HG02852 (cell line): ENCODE results near the gene CCDC171.
"Not testable (repeated sequence)": the region's sequence is repeated elsewhere in the genome, so short reads cannot be mapped to it uniquely, and the experiment has no call there.

Source experiments
- ATAC-seq: cut with Tn5 transposase; IDR thresholded peaks from one replicate; pipeline ENCODE4 v1.9.1; 2021; ENCODE audit warnings: mild to moderate bottlenecking, moderate library complexity; ENCODE audit not compliant: unreplicated experiment

The CCDC171 gene

DNA sequence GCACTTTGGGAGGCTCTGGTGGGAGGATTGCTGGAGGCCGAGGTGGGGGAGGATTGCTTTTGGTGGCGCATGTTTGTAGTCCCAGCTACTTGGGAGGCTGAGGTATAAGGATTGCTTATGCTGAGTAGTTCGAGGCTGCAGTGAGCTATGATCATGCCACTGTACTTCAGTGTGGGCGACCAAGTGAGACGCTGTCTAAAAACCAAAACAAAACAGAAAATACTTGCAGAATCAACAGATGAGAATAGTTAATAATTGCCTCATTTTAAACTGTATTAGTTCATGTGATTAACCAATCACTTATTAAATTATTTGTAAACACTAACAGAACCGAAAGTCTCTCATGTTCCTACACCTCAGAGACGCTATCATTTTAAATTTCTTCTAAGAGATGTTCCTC lies 118.1 kb downstream of the CCDC171 start:
- ATAC-seq = peak; percentile 52

DNA sequence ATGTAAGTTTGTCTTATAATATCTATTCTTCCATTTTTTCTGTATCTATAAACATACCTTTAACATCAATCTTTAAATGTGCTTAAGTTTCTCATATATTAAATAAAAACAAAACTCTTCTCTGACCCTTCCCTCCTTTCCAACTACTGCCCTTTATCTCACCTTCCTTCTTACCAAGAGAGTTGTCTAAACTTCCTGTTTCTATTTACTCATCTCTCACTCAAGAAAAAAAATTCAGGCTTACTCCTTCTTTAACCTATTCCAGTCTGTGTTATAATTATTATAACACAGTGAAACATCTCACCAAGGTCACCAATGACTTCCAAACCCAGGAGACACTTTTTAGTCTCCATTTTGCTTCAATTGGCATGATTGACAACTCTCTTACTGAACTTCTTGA lies 140.9 kb downstream of the CCDC171 start:
- no peak for ATAC-seq

DNA sequence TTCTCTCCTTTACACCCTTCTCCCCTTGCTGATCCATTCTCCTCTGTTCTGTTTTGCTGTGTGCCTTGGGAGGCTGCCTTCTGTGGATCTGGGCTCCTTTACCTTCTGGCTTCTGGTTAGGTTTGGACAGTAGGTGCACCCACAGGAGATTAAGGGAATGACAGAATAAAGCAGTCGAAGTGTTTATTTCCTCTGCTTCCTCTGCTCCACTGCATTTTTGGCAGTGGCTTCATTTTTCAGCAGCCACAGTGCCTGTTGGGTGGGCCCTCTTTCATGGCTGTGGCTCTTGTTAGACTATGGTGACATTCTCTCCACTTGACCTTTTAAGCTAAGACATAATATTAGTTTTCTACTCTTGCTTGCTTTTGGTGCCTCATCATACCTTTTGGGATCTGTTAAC lies 144.1 kb downstream of the CCDC171 start:
- ATAC-seq = no peak

DNA sequence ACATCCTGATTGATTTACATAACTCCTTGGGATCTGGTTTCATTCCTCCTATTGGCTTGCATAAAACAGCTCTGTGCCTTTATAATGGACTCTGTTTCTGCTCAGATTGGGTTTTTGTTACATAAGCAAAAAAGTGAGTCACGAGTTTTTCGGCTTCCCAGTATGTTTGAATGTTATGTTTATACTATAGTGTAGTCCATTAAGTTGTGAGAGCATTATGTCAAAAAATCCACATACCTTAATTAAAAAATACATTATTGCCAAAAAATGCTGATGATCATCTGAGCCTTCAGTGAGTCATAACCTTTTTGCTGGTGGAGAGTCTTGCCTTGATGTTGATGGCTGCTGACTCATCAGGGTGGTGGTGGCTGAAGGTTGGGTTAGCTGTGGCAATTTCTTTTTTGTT lies 144.6 kb downstream of the CCDC171 start:
- no peak for ATAC-seq

DNA sequence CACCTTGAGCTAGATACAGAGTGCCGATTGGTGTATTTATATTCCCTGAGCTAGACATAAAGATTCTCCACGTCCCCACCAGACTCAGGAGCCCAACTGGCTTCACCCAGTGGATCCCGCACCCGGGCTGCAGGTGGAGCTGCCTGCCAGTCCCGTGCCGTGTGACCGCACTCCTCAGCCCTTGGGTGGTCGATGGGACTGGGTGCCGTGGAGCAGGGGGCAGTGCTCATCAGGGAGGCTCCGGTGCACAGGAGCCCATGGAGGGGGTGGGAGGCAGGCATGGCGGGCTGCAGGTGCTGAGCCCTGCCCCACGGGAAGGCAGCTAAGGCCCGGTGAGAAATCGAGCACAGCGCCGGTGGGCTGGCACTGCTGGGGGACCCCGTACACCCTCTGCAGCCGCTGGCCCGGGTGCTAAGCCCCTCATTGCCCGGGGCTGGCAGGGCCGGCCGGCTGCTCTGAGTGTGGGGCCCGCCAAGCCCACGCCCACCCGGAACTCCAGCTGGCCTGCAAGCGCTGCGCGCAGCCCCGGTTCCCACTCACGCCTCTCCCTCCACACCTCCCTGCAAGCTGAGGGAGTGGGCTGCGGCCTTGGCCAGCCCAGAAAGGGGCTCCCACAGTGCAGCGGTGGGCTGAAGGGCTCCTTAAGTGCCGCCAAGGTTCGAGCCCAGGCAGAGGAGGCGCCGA lies 147.2 kb downstream of the CCDC171 start:
- not testable (repeated sequence) for ATAC-seq

DNA sequence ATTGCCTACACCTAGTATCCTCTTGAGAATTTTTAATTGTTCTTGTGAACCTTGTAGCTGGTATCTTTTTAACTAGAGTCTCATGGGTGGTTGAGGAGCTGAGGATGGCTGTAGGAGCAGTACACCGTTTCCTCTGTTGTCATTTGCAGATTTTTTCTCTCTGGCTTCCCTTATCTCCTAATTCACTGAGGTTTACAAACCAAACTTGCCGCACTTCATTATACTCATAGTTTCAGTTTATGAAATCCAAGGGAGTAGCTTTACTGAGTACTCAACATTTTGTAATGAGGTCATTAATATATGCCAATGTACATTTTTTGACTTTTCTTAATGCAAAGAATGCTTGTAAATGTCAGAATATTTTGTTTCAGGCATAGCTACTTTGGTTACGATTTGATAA lies 154.2 kb downstream of the CCDC171 start:
- no peak for ATAC-seq

DNA sequence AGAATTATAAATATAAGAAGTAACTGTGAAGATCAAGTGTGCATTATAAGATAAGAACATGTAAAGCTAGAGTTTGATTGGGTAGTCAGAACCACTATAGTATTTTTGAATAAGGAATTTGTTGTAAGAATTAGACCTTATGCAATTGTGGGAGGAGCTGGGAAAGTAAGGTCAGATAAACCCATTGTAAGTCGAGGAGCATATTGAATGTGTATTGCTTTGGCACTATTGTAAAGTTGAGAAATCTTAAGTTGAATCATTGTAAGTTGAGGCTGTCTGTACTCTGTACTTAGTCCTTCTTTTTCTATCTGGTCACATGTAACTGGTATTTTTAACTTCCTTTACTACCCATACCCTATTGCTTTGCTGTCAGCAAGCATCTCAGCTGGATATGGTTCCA lies 158.7 kb downstream of the CCDC171 start:
- no peak for ATAC-seq

DNA sequence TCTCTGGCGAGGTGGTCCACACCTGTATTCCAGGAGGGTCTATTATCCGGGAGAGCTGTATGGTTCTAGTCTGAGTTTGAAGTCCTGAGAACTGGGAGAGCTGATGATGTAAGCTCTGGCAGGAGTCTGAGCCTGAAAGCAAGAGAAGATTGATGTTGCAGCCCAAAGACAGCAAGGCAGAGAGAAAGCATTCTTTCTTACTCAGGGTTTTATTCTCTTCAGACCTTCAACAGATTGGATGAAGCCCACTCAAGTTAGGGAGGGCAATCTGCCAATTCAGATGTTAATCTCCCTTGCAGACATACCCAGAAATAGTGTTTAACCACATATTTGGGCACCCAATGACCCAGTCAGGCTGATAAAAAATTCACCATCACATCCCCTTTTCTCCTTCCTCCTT lies 159.1 kb downstream of the CCDC171 start:
- ATAC-seq = no peak

DNA sequence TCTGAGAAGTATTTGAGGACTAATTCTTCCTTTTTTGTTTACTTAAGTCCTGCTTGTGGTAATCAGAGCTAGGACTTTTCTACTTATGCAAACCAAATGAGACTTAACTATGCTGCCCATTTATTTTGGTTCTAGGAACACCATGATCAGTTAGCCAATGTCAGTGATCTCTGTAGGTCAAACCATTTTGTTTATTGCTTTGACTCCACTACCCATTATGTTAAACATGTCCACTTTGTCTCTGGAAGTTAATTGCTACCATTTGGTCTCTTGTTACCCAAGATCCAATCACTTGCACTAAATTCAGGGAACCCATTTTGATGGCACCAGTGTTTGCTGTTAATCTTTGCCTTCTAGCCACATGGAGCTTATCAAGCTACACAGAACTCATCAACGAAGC lies 161.9 kb downstream of the CCDC171 start:
- no peak for ATAC-seq

DNA sequence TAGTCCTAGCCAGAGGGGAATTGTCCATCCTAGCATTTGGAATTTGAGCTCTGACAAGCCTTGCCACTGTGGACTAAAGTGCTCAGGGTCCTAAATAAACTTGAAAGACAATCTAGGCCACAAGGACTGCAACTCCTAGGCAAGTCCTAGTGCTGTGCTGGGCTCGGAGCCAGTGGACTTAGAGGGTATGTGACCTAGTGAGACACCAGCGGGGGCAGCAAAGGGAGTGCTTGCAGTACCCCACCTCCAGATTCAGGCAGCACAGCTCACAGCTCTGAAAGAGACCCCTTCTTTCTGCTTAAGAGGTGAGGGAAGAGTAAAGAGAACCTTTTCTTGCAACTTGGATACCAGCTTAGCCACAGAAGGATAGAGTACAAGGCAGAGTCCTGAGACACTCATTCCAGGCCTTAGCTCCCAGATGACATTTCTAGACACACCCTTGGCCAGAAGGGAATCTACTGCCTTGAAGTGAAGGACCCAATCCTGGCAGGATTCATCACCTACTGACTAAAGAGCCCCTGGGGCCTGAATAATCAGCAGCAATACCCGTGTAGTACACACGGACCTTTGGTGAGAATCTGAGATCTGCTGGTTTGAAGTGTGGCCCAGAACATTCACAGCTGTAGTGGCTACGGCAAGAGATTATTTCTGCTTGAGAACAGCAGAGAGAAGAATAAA lies 164.6 kb downstream of the CCDC171 start:
- ATAC-seq = no peak

DNA sequence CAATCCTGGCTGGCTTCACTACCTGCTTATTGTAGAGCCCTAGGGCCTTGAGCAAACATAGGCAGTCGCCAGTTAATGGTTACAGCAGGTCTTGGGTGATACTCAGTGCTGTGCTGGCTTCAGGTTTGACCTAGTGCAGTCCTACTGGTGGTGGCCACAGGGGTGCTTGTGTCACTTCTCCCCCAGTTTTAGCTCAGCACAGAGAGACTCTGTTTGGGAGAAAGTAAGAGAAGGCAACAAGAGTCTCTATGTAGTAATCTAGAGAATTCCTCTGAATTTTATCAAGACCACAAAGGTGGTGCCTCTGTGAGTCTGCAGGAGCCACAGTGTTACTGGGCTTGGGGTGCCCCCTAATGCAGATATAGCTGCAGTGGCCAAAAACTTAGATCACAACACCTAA lies 165.6 kb downstream of the CCDC171 start:
- no peak for ATAC-seq

DNA sequence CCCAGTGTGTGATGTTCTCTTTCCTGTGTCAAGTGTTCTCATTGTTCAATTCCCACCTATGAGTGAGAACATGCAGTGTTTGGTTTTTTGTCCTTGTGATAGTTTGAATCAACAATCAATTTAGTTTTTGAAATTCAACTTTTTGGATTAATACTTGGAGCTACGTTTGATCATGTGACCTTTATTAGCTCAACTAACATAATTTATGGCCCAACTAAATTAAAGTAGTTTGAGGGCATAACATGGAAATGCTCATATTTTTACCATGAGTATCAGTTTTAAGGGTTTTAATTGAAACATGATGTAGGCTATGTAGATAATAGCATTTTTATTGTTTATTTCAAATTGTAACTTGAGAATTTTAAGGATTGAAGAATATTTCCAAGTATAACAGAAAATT lies 168.0 kb downstream of the CCDC171 start:
- no peak for ATAC-seq

DNA sequence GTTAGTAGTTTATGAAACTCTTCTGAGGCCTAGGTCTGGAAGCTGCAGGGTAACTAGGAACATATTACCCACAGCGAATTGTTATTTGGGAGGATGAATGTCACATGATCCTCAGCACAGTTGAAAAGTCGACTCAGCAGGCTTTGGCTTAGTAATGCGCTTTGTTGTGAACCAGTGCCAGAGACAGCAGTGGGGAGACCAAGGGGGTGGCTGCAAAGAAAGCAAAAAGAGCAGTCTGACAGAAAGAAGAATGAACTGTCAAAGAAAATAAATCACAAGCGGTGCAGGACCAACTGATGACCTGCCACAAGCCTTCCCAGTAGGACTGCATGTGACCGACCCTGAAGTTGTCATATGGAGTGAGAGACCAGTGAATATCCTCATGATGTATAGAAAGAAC lies 170.0 kb downstream of the CCDC171 start:
- no peak for ATAC-seq

DNA sequence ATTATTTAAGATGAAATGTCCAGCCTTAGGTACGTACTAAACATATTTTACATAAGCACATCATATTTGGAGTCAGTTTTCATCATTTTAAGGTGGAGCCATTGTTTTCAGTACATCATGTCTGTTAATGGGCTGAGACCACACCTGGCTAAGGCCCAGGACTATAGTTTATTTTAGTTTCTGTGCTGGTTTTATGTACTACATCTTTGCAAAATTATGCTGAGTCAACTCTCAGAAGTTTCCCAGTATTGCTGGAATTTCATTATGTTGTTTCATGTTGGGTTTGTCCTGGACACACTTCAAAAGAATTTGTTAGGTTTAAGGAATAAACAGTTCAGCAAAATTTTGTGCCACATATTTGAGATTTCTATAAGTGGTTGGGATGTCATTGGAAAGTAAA lies 171.2 kb downstream of the CCDC171 start:
- no peak for ATAC-seq

DNA sequence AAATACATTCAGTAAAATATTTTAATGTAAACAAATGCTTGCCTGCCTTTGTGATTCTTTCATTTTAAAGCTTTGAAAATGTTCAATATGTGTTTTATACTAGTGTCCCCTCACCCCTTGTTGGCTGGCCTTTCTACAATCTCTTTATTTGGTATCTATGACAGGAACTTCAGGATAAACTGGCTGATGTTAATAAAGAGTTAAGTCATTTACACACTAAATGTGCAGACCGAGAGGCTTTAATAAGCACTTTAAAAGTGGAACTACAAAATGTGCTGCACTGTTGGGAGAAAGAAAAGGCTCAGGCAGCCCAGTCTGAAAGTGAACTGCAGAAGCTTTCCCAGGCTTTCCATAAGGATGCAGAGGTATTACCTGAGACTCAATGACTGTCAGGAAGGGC lies 171.8 kb downstream of the CCDC171 start:
- no peak for ATAC-seq

DNA sequence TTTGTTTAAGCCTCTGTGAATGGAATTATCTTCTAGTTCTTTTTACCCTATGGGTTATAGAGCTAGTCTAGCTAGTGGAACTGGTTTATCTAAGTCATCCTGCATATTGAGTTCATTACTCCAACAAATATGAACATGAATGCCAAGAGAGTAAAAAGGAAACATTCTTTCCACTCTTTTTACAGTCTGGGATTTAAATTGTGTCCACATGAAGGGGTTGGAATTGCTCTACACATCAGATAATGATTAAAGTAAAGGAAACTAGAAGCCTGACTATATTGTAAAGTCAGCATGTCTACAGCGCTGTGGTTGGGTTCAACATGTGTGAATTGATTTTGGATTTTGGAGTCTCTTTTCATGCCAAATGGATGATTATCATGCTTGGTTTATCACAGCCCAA lies 173.1 kb downstream of the CCDC171 start:
- ATAC-seq = no peak

DNA sequence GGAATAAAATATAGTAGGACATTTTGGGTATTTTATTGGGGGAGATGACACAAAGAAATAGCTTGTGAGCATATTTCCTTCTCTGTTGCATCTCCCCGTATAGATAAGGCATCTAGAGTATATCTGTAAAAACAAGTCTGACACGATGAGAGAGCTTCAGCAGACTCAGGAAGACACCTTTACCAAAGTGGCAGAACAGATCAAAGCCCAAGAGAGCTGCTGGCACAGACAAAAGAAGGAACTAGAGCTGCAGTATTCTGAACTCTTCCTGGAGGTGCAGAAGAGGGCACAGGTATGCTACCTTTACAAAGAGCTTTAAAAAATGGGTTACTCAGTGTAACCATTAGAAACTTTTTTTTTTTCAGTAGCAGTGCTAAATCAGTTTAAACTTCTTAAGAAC lies 176.7 kb downstream of the CCDC171 start:
- ATAC-seq = no peak

DNA sequence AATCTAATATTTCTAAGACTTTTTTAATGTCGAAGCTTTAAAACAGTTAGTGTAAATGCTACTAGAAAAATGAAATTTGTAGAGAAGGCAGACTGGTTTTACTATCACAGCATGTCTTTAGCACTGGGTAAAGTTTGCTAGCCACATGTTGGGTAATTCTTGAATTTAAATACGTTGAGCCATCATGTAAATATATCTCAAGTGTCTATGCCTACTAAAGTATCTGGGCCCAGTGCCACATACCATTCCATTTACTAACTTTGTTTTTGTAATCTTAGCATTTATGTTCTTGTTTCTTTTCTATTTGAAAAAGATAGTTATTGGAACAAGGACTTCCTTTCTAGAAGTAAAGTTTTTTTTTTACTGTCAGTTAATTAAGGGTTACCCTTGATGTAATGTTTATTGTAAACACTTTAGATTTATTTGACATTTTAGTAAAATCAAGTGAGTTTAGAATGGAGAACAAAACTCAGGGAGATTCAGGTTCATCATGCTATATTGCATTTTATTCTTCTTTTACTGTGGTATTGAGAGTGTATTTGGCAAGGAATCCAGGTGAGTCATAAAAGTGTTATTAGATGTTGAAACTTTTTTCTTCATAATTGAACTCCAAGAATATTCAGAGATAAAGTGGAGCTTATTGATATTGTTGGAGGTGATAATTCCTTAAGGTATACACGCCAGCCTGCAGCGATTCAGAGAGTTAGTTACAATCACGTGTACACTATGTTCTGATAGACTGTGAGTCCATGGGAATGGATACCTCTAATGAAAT lies 182.4 kb downstream of the CCDC171 start:
- ATAC-seq = no peak

DNA sequence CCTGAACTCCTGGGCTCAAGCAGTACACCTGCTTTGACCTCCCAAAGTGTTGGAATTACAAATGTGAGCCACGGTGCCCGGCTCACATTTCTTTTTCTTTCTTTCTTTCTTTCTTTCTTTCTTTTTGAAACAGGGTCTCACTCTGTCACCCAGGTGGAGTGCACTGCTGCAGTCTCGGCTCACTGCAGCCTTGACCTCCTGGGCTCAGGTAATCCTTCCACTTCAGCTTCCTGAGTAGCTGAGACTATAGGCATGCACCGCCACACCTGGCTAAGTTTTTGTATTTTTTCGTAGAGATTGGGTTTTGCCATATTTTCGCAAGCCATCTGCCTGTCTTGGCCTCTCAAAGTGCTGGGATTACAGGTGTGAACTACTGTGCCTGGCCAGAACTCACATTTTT lies 183.7 kb downstream of the CCDC171 start:
- no peak for ATAC-seq

DNA sequence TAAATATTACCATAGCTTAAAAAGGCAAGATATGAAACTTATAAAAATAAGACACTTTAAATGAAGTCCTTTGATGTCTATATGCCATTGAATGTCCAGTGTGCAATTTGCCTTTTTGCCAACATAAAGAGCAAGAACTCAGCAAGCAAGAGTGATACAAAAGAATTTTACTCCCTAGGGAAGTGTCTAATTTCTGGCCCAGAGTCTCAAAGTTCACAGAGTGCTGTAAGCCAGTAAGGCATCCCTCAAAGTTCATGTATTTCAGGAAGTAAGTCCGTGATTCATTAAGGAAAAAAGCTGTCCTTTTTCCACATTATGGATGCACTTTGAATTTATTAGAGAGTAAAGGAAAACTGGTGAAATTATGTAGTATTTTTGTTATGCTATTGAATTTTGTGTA lies 185.2 kb downstream of the CCDC171 start:
- ATAC-seq = no peak

DNA sequence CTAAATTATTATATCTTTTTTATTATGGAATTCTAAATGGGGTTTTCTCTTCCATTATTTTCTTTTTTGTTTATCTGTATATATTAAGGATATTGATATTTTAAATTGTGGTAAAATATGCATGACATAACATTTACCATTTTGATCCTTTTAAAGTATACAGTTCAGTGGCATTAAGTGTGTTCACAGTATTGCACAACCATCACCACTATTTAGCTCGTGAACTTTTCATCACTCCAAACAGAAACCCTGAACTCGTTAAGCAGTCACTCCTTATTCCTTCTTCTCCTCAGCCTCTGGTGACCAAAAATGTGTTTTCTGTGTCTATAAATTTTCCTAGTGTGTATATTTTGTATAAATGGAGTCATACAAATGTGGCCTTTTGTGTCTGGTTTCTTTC lies 188.2 kb downstream of the CCDC171 start:
- ATAC-seq = no peak

DNA sequence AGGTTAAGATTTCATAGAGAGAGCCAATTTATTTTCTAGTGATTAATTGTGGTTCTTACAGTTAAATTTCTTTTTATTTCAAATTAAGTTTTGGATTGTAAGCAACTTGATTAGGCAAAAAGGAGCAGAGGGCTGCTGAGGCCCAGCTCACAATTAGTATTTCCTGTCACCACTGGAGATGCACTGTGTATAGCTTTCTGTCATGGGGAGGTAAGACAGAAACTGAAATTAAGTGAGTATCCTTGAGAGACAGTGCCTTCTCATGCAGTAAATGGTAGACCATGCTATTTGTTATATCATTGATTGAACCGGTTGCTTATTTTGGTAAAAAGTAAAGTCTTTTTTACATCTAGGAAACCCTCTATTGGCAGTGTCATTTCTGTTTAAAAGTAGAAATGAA lies 190.7 kb downstream of the CCDC171 start:
- ATAC-seq = peak; percentile 87
